ENCODE data around the gene PEX14.

The PEX14 gene

DNA sequence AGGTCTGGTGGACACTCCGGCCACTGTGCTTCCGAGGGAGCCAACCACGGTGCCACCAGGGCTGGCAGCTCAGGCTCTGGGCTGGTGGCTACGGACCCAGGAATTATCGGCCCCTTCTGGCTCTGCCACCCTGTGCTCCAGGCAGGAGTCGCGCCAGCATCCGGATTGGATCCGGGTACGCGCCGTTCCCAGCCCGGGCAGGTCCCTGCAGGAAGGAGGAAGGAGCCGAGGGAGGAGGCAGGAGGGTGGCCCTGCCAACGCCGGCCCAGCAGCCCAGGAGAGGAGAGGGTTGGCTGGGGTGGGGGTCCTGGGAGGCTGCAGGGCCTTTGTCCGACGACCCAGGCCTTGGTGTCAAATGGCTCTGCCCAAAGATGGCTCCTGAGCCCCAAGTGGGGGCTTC, 161.2 kb downstream of the PEX14 start:
- ChIA-PET POLR2A (no interaction called here), CTCF (no interaction called here)
- DNase-seq (ENCODE audit: extremely low spot score) = no peak
- TF ChIP-seq CTCF (IDR thresholded peaks at IDR 0.05; ENCODE audit: control extremely low read depth, extremely low read depth, low read depth, missing control alignments) = no peak

- ChIA-PET CTCF (no interaction called here), POLR2A (no interaction called here)
- DNase-seq (ENCODE audit: extremely low spot score) = no peak
- TF ChIP-seq CTCF (IDR thresholded peaks at IDR 0.05; ENCODE audit: control extremely low read depth, extremely low read depth, low read depth, missing control alignments) = no peak
These were observed 162.7 kb downstream of the PEX14 start for GRCh38 chr1:10637400-10637799.

DNA sequence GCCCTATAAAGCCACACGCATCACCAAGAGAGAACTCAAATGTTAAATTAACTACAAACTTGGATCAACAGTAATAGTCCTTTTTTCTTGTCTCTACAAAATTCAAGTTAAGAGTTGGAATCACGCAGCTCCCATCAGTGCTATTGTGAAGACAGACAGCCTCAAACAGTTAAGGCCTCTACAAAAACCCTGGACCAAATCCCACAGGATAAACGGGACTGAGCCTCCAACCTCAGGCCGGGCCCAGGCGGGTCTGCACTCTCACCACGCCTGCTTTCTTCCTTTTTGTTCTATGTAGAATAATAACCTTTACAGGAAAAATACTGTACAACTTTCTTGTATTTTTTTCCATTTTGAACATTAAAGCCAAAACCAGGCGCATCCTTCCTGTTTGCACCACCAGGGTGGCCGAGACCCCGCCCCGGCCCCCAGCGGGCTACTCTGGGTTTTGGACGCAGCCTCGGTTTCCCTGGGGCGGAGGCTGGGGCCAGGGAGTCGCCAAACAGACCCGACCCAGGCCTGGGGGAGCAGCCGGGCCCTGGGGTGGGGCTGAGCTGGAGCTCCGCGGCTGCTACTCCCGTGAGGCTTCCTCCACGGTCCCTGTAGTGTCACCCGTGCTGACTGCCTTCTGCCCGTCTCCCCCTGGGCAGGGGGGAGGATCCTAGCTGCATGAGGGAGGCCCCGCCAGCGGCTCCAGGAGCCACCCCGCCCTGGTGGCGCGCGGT, 163.2 kb downstream of the PEX14 start:
- DNase-seq (ENCODE audit: extremely low spot score) = no peak
- CTCF ChIA-PET = no interaction called here
- POLR2A ChIA-PET = no interaction called here
- no peak for TF ChIP-seq CTCF (IDR thresholded peaks at IDR 0.05; ENCODE audit: control extremely low read depth, extremely low read depth, low read depth, missing control alignments)

DNA sequence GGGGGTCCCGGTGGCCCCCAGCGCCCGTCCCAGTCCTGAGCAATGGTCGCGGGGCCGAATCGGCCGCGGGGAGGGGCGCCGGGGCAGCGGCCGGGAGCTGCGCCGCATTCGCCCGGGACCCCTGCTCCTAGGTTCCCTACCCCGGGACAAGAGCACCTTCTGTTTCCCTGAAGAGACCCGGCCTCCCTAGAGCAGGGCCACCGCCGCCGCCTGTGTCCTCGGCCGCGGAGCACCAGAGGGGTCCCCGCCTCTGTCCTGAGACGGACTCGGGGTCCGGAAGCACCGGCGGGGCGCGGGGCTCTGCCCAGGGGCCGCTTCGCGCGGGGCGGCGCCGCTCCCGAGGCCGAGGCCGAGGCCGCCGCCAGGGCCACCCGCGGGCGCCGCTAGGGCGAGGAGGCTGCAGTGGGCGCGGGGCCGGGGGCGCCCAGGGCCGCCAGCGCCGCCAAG, 163.8 kb downstream of the PEX14 start:
- ChIA-PET CTCF (no interaction called here), POLR2A (no interaction called here)
- DNase-seq (ENCODE audit: extremely low spot score) = no peak

DNA sequence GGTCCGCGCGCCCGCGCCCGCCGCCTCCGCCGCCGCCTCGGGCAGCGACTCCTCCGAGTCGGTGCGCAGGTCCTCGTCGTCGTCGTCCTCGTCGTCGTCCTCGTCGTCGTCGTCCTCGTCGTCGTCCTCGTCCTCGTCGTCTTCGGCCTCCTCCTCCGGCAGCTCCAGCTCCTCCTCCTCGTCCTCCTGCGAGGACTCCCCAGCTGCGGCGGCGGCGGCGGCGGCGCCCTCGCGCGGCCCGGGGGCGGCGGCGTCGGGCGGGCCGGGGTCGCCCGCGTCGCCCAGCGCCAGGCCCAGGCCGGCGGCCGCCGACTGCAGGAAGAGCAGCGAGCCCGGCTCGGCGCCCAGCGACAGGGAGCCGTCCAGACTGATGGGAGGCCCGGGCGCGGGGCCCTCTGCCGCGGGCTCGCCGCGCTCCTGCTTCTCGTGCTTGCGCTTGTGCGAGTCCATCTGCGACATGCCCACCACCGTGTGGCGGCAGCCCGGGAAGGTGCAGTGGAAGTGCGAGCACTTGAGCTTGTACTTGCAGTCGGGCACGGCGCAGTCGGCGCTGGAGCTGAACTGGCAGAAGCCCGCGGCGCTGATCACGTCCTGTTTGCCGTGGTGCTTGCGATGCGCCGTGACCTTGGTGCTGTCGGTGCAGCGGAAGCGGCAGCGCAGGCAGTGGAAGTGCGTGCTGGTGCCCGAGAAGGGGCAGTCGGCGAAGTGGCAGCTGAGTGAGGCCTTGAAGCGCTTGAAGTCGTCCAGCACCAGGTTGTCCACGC, 164.4 kb downstream of the PEX14 start:
- ChIA-PET CTCF (no interaction called here), POLR2A (no interaction called here)
- no peak for DNase-seq (ENCODE audit: extremely low spot score)
- TF ChIP-seq CTCF (IDR thresholded peaks at IDR 0.05; ENCODE audit: control extremely low read depth, extremely low read depth, low read depth, missing control alignments) = no peak

More for the DNA sequence above, 163.8 kb downstream of the PEX14 start:
- no peak for TF ChIP-seq CTCF (IDR thresholded peaks at IDR 0.05; ENCODE audit: control extremely low read depth, extremely low read depth, low read depth, missing control alignments)

DNA sequence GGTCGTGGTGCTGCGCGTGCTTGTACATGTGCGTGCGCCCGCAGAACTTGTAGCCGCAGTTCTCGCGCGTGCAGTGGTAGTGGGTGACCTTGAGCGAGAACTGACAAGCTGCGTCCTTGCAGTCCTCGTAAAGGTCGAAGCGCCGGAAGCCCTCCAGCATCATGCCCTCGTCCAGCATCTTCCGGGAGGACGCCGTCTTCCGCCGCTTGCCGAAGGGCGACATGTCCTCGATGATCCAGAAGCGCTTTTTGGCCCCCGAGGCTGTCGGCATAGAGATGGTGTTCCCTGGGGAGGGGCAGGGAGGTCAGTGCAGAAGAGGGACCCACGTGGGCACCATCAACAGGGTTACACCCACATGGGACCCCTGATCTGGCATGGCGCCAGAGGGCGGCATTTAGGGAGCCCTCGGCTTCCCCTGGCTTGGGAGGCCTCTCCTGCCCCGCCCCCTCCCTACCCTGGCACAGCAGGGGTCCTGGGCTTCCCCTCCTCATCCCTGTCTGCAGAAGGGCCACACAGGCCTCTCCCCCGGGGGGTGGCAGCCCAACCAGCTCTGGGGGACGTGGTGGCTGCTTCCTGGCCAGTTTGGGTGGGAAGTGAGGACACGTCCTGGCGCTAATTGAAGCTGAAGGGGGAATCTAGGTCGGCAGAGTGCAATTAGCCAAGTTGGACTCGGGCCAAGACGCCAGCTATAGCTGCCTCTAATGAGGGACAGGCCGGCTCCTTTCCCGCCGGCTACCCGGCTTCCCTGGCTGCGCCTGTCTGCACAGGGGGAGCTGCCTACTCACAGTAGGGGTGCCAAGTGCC, 165.2 kb downstream of the PEX14 start:
- no peak for TF ChIP-seq CTCF (IDR thresholded peaks at IDR 0.05; ENCODE audit: control extremely low read depth, extremely low read depth, low read depth, missing control alignments)
- POLR2A ChIA-PET = no interaction called here
- DNase-seq (ENCODE audit: extremely low spot score) = no peak
- CTCF ChIA-PET = no interaction called here

Data from GM10248 (cell line).